Activated CD8-positive, alpha-beta T cell treated with anti-CD3 and anti-CD28 coated beads for 36 hours (primary cell): ENCODE results near the gene COL4A1. TPM values are rescaled to one million over a fixed set of nuclear protein-coding genes. Genes with fewer than 3 reads are reported as not detected.
A peak's percentile ranks its signal among the peaks of the same experiment; 100 is the strongest.

Source experiments
- ATAC-seq: fragments of 200-7000 bp; cut with Tn5 transposase; one replicate; pipeline ENCODE4 v1.10.0; 2021; ENCODE audit warnings: mild to moderate bottlenecking, moderate library complexity
- CTCF ChIA-PET: fragments of 350-600 bp; sonication (Branson Sonifier 250); formaldehyde crosslinking; loops from one replicate; lab custom pipeline; 2021; ENCODE audit warnings: antibody characterized with exemption; lab: Charles Lee
- POLR2A ChIA-PET: fragments of 350-600 bp; sonication (Branson Sonifier 250); formaldehyde crosslinking; loops from one replicate; lab custom pipeline; 2021; ENCODE audit warnings: antibody characterized with exemption; lab: Charles Lee
- DNase-seq: peaks from one replicate; pipeline ENCODE4 v3.0.0-alpha.2; 2020
- H3K27ac Mint-ChIP-seq: one replicate; pipeline ENCODE4 v1.8.0; 2021; ENCODE audit warnings: mild to moderate bottlenecking, mixed read lengths
- H3K27me3 Mint-ChIP-seq: one replicate; pipeline ENCODE4 v1.8.0; 2021; ENCODE audit warnings: mixed read lengths
- H3K36me3 Mint-ChIP-seq: one replicate; pipeline ENCODE4 v1.8.0; 2021; ENCODE audit warnings: low read depth, mixed read lengths
- H3K4me1 Mint-ChIP-seq: one replicate; pipeline ENCODE4 v1.8.0; 2021; ENCODE audit warnings: low read depth, mixed read lengths
- H3K4me3 Mint-ChIP-seq: one replicate; pipeline ENCODE4 v1.8.0; 2021; ENCODE audit warnings: mild to moderate bottlenecking, moderate library complexity, mixed read lengths
- H3K9me3 Mint-ChIP-seq: one replicate; pipeline ENCODE4 v1.8.0; 2021; ENCODE audit warnings: mixed read lengths
- intact Hi-C: fragments of 100-400 bp; cut with micrococcal nuclease; formaldehyde crosslinking; loops from one replicate; pipeline ENCODE4 v1.10.0; 2022
- total RNA-seq, 2 experiments: library from RNA; stranded (reverse); gene quantifications; one replicate each; pipeline ENCODE4 v1.2.3, GENCODE V29; 2021
- TF ChIP-seq, protein P1 (sequence below): fragments of 200-600 bp; IDR thresholded peaks from one replicate; pipeline ENCODE4 v1.8.0; 2022; ENCODE audit warnings: antibody characterized with exemption, mild to moderate bottlenecking

Gene COL4A1
- total RNA-seq, 2 experiments from 2014 or later = not detected

GRCh38 chr13:110353339-110353977 lies 46.5 kb upstream of the COL4A1 start:
- Mint-ChIP-seq H3K27ac (no peak overlapping the region), H3K4me1 (no peaks in the 10 kb centered on the region)

DNA sequence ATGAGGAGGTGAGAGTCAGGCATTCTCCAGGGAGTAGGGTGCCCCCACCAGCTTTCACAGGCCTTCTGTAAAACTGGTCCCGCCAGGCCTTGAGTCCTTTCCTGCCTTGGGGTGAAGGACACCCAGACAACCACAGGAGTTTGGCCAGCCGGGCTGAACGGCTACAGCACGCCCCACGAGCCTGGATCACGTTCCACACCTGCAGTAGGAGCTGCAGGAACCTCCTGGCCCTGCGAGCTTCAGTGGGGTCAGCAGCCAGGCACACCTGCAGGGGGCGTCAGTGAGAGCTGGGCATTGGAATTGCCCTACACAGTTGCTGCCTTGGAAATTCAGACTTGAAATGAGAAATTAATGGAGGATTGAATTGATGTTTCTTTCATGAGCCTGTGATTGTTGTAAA lies 45.8 kb upstream of the COL4A1 start:
- DNase-seq (peak; percentile 6), ATAC-seq (no peak)
- ChIA-PET POLR2A (no interaction called here), CTCF (no interaction called here)
- no peak overlapping the region for H3K4me3 Mint-ChIP-seq
- TF ChIP-seq, protein P1, sequence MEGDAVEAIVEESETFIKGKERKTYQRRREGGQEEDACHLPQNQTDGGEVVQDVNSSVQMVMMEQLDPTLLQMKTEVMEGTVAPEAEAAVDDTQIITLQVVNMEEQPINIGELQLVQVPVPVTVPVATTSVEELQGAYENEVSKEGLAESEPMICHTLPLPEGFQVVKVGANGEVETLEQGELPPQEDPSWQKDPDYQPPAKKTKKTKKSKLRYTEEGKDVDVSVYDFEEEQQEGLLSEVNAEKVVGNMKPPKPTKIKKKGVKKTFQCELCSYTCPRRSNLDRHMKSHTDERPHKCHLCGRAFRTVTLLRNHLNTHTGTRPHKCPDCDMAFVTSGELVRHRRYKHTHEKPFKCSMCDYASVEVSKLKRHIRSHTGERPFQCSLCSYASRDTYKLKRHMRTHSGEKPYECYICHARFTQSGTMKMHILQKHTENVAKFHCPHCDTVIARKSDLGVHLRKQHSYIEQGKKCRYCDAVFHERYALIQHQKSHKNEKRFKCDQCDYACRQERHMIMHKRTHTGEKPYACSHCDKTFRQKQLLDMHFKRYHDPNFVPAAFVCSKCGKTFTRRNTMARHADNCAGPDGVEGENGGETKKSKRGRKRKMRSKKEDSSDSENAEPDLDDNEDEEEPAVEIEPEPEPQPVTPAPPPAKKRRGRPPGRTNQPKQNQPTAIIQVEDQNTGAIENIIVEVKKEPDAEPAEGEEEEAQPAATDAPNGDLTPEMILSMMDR = peak; percentile 15
- no peaks in the 10 kb centered on the region for H3K9me3 Mint-ChIP-seq
- H3K27me3 Mint-ChIP-seq = peaks cover 8% of the 10 kb centered on the region
- intact Hi-C loops = no loop called here
- H3K27ac Mint-ChIP-seq = no peak overlapping the region
- no peaks in the 10 kb centered on the region for H3K36me3 Mint-ChIP-seq
- H3K4me1 Mint-ChIP-seq = no peaks in the 10 kb centered on the region

More at GRCh38 chr13:110353339-110353977, 46.5 kb upstream of the COL4A1 start:
- POLR2A ChIA-PET = interaction anchor here (0.8 kb wide), 1 partner anchor 29 kb away, joined by 4 read pairs; no protein-coding TSS in a partner anchor
- no peaks in the 10 kb centered on the region for H3K9me3 Mint-ChIP-seq
- no peak overlapping the region for H3K4me3 Mint-ChIP-seq
- H3K36me3 Mint-ChIP-seq = no peaks in the 10 kb centered on the region
- no peak for DNase-seq
- intact Hi-C loops = no loop called here
- TF ChIP-seq, protein P1 = no peak
- no peak for ATAC-seq
- CTCF ChIA-PET = no interaction called here
- peaks cover 8% of the 10 kb centered on the region for H3K27me3 Mint-ChIP-seq

DNA sequence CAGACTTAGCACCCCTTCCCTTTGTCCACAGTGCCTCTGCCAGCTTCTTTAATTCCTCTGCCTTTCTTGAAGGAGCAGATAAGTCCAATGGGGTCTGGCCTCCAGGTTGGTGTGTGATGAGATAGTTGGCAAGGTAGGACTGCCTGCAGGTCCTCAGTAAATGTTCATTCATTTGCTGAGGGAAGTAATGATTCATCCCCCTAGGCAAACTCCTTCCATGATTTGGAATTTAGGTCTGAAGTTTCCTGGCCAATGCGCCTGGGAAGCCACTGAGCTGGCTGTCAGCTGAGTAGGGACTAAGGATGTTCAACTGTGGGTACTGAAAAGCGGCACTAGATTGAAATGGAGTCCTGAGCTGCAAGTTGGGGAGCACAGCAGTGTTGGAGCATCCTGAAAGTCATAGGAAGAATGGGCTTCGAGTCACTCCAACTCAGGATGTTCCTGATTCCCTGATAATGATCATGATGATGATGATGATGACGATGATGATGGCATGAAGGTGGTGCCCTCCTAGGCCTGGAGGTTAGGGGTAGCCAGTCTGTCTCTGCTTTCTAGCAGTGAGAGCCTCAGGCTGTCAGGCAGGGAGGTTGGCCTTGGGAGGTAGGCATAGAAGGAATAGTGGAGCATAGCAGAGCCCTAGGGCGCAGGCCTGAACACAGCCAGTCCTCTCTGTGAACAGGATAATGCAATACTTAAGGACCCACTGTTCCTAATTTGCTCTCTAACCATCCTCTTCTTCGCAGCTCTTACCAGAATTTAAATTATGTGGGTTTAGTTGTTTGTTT lies 44.9 kb upstream of the COL4A1 start:
- POLR2A ChIA-PET = no interaction called here

GRCh38 chr13:110350509-110350908 lies 43.6 kb upstream of the COL4A1 start:
- H3K27me3 Mint-ChIP-seq = peaks cover 8% of the 10 kb centered on the region
- no peaks in the 10 kb centered on the region for H3K9me3 Mint-ChIP-seq
- intact Hi-C loops = no loop called here
- no peaks in the 10 kb centered on the region for H3K4me1 Mint-ChIP-seq
- H3K4me3 Mint-ChIP-seq = no peak overlapping the region
- DNase-seq = no peak
- TF ChIP-seq, protein P1 = no peak
- ATAC-seq = no peak
- POLR2A ChIA-PET = no interaction called here
- H3K36me3 Mint-ChIP-seq = no peaks in the 10 kb centered on the region
- H3K27ac Mint-ChIP-seq = no peak overlapping the region
- CTCF ChIA-PET = no interaction called here

More for the DNA sequence above, 44.9 kb upstream of the COL4A1 start:
- TF ChIP-seq, protein P1 = no peak
- DNase-seq (no peak), ATAC-seq (no peak)
- CTCF ChIA-PET = no interaction called here
- Mint-ChIP-seq H3K9me3 (no peaks in the 10 kb centered on the region), H3K27me3 (peaks cover 8% of the 10 kb centered on the region), H3K4me3 (no peak overlapping the region), H3K27ac (no peak overlapping the region), H3K36me3 (no peaks in the 10 kb centered on the region), H3K4me1 (no peaks in the 10 kb centered on the region)
- intact Hi-C loops = no loop called here

- Mint-ChIP-seq H3K9me3 (no peaks in the 10 kb centered on the region), H3K27me3 (peaks cover 8% of the 10 kb centered on the region), H3K36me3 (no peaks in the 10 kb centered on the region), H3K4me3 (no peak overlapping the region), H3K27ac (no peak overlapping the region), H3K4me1 (no peaks in the 10 kb centered on the region)
- ATAC-seq = no peak
- ChIA-PET POLR2A (no interaction called here), CTCF (no interaction called here)
- intact Hi-C loops = no loop called here
- TF ChIP-seq, protein P1 = no peak
- DNase-seq = no peak
These were observed 43.1 kb upstream of the COL4A1 start for GRCh38 chr13:110350049-110350448.
